NCI-H1436 (cell line): ENCODE results near the gene TMEM245.
A peak's percentile ranks its signal among the peaks of the same experiment; 100 is the strongest.

Experiments
- DNase-seq: peaks from one replicate; lab custom pipeline; 2025; lab: John Stamatoyannopoulos, UW

TMEM245 gene

DNA sequence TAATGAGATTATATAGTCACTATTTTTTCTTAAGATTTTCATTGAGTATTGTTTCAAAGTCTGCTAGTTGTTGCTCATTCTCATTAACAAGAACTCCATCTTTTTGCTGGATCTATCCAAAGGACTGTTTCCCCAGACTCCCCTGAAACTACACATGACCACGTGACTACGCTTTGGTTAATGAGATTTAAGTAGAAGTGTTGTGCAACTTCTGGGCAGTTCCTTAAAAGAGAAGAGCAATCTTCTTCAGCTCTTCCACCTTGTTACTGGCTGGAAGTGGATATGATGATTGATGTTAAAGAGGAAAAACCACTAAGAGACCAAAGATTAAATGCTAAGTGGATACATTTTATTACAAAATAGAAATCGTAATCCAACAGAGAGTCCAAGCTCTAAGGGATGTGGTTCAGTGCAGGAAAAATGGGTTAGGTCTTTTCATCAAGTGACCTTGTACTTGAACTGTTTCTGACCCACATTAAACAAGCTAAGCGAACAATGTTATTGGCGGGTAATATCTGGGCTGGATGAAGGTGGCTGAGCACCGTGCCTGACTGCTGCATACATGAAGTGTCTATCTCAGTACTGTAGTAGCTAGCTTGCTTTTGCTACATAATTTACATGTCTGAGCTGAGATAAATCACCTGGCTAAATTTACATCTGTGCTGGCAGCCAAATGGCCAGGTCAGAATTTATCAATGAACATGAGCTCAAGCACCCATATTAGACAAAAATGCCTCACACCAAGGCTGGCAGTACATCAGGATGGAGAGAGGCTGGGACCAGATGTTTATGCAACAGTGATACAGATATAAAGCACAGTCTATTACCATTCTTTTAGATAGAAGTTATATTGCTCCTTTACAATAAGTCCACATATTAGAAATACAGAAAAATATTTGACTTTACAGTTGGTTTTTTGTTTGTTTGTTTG, 98.9 kb downstream of the TMEM245 start:
- no peak for DNase-seq

GRCh38 chr9:109020113-109020512, 99.6 kb downstream of the TMEM245 start:
- no peak for DNase-seq

DNA sequence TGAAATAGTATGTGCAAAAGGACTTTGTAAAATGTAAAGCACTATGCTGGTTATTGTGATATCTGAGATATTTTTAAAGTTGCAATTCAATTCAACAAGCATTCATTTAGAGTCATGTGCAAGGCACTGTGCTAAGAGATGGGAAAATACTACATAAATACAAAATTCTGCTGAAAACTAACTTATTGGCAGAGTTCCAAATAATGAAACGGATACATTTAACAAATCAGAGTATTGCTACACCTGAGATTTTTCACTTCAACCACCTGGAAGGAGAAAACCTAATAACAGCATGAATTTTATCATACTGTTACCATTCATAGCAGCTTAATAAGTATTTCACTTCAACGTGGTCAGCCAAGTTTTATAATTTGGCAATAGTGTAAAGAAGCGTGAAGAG, 100.3 kb downstream of the TMEM245 start:
- DNase-seq, result no peak

DNA sequence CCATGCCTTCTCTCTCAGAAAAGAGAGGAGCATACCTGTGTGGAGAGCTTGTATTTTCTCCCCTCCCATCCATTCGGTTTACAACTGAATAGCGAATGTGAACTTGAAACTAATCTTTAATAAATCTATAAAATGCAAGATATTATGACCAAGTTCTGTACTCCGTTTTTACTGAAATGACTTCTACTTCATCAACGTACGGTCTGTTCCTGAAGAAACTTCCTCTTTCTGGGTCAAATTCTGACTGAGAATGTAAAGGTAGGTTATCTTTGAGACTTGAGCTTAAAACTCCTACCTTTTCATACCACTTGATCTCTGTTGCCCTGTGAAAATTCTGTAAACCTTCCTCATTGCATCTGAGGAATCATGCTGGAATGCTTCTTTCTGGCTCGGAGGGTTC, 102.3 kb downstream of the TMEM245 start:
- DNase-seq, result no peak

DNA sequence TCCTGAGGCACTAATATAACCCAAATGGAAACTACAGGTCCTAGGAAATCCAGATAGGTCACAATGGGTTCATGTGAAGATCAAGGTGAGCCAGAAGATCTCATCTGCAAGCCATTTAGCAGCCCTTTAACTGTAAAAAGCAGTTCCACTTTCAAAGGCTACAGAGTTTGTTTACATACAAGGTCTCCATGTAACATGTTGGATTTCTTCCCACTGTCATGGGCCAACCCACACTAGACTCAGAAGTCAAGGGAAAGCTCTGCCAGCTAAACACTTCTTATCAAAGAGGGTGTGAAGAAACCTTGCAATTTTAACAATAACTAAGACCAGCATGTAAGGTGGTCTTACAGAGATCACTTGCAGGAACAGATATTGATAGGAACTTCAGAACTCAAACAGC, 102.7 kb downstream of the TMEM245 start:
- no peak for DNase-seq

- no peak for DNase-seq
Observed at GRCh38 chr9:109016132-109016531, 103.6 kb downstream of the TMEM245 start.

DNA sequence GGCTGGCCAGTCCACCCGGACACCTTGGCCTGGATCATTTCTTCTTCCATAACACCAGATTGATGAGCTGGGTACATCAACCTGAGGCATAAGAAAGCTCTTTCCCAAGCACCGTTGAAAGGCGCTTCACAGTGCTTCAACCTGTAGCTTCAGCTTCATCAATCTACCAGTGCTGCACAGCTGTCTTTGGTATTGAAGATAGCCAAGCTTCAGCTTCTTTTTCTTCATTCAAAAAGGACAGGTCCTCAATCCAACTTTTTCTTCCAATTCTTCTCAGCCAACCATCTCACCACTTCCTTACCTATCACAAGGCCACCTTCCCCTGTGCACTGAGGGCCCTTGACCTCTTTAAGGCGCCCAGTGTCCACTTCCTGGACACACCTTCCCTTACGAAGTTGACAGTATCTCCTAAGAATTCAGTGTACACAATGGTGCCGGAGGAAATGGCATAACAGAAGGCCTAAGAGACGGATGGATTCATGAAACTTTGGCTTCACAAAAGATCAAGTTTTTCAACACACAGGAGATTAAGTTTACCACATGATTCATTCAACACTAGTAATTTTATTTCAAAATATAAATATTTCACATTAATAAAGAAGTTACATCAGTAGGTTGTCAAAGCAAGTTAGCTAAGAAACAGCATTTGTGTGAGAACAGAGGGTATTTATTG, 105.0 kb downstream of the TMEM245 start:
- DNase-seq, result no peak

- no peak for DNase-seq
Observed at GRCh38 chr9:109013679-109014607, 105.8 kb downstream of the TMEM245 start.

DNA sequence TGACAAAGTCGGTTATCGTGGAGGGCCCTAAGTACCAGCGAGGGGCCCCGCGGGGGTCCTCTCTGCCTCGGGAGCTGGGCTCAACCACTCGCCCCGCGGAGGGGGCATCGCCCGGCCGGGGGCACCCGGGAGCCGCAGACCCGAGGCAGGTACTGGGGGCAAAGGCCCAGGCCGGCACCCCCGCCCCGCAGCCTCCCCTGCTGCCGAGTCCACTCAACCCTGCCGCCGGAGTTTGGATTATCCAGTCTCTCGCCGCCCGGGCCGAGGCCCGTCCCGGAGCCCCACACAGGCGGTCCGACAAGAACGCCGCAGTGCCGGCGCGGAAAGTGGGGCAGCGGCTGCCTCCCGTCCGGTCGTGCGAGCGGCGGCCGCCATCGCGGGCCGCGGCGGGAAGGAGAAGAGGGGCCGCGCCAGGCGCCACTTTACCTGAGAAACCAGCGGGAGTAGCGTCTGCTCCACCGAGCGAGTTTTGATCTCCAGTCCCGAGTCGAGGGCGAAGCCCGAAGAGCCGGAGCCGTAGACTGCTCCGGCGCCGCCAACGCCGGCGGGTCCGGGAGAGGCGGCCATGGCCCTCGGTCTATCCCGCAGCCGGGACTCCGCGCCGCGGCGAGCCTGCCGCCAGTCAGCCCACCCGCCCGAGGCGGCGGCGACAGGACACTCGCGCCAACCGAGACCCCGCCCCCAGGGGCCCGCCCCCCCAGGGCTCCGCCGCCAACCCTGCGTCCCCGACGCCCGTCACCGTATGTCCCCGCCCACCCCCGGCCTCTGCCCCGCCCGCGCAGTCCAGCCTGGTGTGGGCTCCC, 106.7 kb downstream of the TMEM245 start, which contains the start of gene CTNNAL1:
Gene CTNNAL1 (minus strand): TSS at position 624 of the 803 bp plus-strand sequence. CDS start 57 bp downstream, at position 567.
- DNase-seq, result peak; percentile 87

DNA sequence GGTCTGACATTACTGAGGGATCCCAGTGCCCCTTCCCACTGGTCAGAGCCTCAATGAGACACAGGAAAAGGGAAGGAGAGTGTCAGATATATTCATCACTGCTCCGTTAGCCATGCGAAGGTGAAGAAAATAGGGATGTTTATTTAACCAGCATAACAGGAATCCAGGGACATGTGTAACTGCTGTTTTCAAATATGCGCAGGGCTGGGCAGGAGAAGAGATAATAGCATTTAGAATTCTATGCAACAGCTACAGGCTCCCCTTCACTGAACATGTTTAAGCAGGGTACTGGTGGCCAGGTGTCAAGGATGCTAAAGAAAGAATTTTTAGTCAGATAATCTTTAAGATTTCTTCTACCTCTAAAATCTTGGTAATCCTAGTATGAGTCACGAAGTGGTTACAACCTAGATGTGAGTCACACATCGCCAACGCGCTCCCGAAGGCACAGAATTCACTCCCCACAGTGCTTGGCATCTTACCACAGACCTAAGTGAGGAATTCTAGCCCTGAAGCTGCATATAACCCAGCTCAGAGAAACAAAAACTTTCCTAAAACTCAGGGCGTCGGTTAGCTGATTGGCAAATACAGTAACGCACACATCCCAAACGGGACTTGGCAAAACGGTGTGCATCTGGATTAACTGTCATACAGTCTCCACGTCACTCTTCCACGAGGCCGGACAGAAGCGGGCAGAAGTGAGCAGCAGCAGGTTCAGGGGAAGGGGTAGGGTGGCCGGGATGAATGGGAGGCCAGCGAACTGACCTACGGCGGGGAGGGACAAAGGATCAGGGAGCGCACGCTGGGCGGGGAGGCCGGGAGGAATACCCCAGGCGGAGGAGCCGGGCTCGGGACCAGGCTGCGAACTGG, 107.5 kb downstream of the TMEM245 start:
- no peak for DNase-seq

- DNase-seq, result no peak
Observed at GRCh38 chr9:109011231-109011671, 108.5 kb downstream of the TMEM245 start.

- DNase-seq, result no peak
Observed at GRCh38 chr9:109010746-109011145, 109.0 kb downstream of the TMEM245 start.

GRCh38 chr9:109005678-109006077, 114.1 kb downstream of the TMEM245 start:
- no peak for DNase-seq

GRCh38 chr9:109003116-109003515, 116.6 kb downstream of the TMEM245 start:
- no peak for DNase-seq

DNA sequence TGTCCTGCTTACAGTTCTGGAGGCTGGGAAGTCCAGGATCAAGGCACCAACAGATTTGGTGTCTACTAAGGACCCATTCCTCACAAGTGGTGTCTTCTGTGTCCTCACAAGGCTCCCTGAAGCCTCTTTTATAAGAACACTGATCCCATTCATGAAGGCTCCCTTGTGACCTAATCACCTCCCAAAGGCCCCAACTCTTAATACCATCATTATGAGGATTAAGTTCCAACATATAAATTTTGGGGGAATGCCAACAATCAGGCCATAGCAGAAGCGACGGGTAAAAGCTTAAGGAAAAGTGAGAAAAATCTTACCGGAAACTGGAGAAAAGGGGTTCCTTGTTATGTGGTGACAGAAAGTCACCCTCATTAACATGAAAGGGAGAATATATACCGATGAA, 117.6 kb downstream of the TMEM245 start:
- DNase-seq, result no peak

DNA sequence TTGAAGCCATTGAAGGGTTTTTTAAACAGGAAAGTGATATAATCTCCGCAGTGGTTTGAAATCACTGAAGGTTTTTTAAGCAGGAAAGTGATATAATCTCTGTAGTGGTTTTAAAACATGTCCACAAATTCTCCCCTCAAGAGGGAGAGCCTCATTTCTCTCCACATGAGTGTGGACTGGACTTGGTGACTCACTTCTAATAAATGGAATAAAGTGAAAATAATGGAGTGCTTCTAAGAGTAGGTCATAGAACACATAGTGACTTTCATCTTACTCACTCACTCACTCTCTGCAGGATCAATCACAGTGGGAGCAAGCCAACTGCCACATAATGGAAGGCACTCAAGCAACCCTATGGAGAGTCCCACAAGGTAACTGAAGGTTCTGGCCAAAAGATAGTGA, 118.5 kb downstream of the TMEM245 start:
- DNase-seq, result no peak

DNA sequence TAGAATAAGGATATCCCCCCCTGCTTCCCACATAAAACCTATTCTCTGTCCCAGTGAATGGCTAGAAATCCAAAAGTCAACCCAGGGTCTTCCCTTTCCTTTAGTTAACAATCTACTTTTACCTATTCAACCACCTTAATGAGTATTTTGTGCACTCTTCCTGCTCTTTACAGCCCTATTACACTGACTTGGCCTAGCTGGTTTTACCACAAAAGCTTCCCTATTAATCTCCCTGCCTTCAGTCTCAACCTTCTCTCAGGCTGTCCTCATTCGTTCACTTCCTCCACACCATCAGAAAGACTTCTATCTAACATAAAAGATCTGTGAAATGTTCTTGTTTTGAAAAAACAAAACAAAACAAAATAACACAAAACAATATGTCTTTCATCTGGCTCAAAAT, 122.6 kb downstream of the TMEM245 start:
- DNase-seq, result no peak

- no peak for DNase-seq
Observed at GRCh38 chr9:108996643-108997042, 123.1 kb downstream of the TMEM245 start.

- DNase-seq, result no peak
Observed at GRCh38 chr9:108994695-108995094, 125.1 kb downstream of the TMEM245 start.

- no peak for DNase-seq
Observed at GRCh38 chr9:108991479-108991878, 128.3 kb downstream of the TMEM245 start.
